ENCODE data around the gene NGFR.

The NGFR gene

GRCh38 chr17:49557312-49558024 lies 62.4 kb downstream of the NGFR start:
- H3K4me3 ChIP-seq (ENCODE audit: low read length) = no peak overlapping the region
- H3K4me1 ChIP-seq (ENCODE audit: control insufficient read depth, insufficient read depth, low read length) = no peaks in the 10 kb centered on the region
- no peak overlapping the region for H3K9ac ChIP-seq (ENCODE audit: low read length)
- H3K27me3 ChIP-seq (ENCODE audit: control insufficient read depth, insufficient read depth, low read length) = no peaks in the 10 kb centered on the region
- no peaks in the 10 kb centered on the region for H3K36me3 ChIP-seq (ENCODE audit: control insufficient read depth, insufficient read depth, low read length)
- H3K27ac ChIP-seq (ENCODE audit: low read depth, low read length) = no peak overlapping the region
